Measurements from ENCODE around the gene IL18R1. TPM values are rescaled to one million over a fixed set of nuclear protein-coding genes. Genes with fewer than 3 reads are reported as not detected.

Gene IL18R1
- polyA plus RNA-seq, 1 donor (not counting 4 experiments of a cell fraction or from before 2014, with no cell fraction given) = 1.7 TPM

DNA sequence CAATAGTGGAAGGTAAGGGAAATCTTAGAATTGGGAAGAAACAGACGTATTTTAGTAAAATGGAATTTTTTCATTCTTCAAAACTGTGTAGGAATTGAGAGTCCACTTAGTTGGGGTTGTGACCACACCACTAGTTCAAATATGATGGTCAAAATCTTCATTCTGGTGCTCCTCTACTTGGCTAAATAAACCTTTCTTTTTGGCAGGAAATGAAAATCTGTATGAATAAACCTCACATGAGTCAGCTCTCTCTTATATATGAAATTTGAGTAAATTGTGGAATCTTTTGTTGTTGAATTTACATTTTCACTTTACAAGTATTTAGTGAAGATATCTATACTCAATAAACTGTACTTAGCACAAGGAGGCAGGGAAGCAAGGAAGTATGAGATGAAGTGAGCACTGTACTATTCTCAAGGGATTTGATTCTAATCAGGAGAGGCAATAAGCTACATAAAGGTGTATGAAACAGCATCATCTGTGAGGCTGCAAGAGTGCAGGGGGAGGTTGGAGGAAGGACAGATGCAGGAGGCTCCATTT lies 20.5 kb downstream of the IL18R1 start:
- no peaks in the 10 kb centered on the region for H3K9me3 ChIP-seq (ENCODE audit: control insufficient read depth, low read depth, low read length)
- H3K9ac ChIP-seq (ENCODE audit: control insufficient read depth, extremely low read depth, insufficient read depth, low read length) = no peak overlapping the region
- TF ChIP-seq EZH2 (IDR thresholded peaks at IDR 0.05; ENCODE audit: low read length) = no peak
- TF ChIP-seq, protein P1, sequence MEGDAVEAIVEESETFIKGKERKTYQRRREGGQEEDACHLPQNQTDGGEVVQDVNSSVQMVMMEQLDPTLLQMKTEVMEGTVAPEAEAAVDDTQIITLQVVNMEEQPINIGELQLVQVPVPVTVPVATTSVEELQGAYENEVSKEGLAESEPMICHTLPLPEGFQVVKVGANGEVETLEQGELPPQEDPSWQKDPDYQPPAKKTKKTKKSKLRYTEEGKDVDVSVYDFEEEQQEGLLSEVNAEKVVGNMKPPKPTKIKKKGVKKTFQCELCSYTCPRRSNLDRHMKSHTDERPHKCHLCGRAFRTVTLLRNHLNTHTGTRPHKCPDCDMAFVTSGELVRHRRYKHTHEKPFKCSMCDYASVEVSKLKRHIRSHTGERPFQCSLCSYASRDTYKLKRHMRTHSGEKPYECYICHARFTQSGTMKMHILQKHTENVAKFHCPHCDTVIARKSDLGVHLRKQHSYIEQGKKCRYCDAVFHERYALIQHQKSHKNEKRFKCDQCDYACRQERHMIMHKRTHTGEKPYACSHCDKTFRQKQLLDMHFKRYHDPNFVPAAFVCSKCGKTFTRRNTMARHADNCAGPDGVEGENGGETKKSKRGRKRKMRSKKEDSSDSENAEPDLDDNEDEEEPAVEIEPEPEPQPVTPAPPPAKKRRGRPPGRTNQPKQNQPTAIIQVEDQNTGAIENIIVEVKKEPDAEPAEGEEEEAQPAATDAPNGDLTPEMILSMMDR (optimal IDR thresholded peaks at IDR 0.05 in 1 of 3, IDR thresholded peaks at IDR 0.05 in 1 of 3, conservative IDR thresholded peaks at IDR 0.05 in 1 of 3; ENCODE audit: extremely low read depth in 1 of 3, insufficient read depth in 2 of 3, low read length in 3 of 3) = no peak
- H3K27me3 ChIP-seq (ENCODE audit: control insufficient read depth, extremely low read depth, insufficient read depth, low read length) = no peaks in the 10 kb centered on the region
- H3K27ac ChIP-seq (ENCODE audit: control insufficient read depth, insufficient read depth, low read length) = no peak overlapping the region
- DNase-seq (ENCODE audit: low read depth, low spot score) = no peak
- H3K79me2 ChIP-seq (ENCODE audit: control insufficient read depth, insufficient read depth, low read length) = no peaks in the 10 kb centered on the region
- H3K4me2 ChIP-seq (ENCODE audit: control insufficient read depth, extremely low read depth, insufficient read depth, low read depth, low read length) = no peak overlapping the region
- no peak overlapping the region for H3K4me3 ChIP-seq (ENCODE audit: control insufficient read depth in 2 of 3, extremely low read depth in 1 of 3, insufficient read depth in 2 of 3, low read depth in 1 of 3, low read length in 3 of 3)
- FAIRE-seq = no peak
- dilution Hi-C loops (cut with MboI; ENCODE audit: extremely low pct_ligation_motif_present, low sequenced_read_pairs) = no loop called here
- no peaks in the 10 kb centered on the region for H4K20me1 ChIP-seq (ENCODE audit: control insufficient read depth, extremely low read depth, insufficient read depth, low read length)
- H3K9me1 ChIP-seq (ENCODE audit: control insufficient read depth, extremely low read depth, insufficient read depth, low read length) = no peaks in the 10 kb centered on the region
- no peaks in the 10 kb centered on the region for H3K36me3 ChIP-seq (ENCODE audit: control insufficient read depth in 2 of 2, extremely low read depth in 1 of 2, insufficient read depth in 2 of 2, low read length in 2 of 2)
- H3K4me1 ChIP-seq (ENCODE audit: control insufficient read depth, extremely low read depth, insufficient read depth, low read length) = no peaks in the 10 kb centered on the region
- no peak overlapping the region for H2AFZ ChIP-seq (ENCODE audit: control insufficient read depth, low read length)

DNA sequence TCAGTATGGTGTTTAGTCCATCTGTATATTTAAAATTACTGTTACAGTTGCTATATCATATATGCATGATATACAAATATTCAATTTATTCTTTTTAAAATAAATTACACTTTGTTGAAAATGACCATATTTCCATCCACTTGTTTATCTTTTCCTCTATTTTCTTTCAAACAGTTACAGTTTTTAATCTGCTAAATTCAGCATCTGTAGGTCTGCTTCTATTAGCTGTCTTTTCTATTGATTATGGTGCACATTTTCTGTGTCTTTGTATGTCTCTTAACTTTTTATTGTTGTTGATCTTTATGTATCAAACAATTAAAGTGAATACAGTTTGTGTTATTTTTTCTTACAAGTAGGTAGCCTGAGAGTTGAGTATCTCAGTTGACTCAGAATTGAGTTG lies 28.1 kb downstream of the IL18R1 start:
- Histone ChIP-seq H3K79me2 (ENCODE audit: control insufficient read depth, insufficient read depth, low read length) (no peaks in the 10 kb centered on the region), H3K36me3 (ENCODE audit: control insufficient read depth in 2 of 2, extremely low read depth in 1 of 2, insufficient read depth in 2 of 2, low read length in 2 of 2) (no peaks in the 10 kb centered on the region), H3K27ac (ENCODE audit: control insufficient read depth, insufficient read depth, low read length) (no peak overlapping the region), H3K9ac (ENCODE audit: control insufficient read depth, extremely low read depth, insufficient read depth, low read length) (no peak overlapping the region), H3K4me1 (ENCODE audit: control insufficient read depth, extremely low read depth, insufficient read depth, low read length) (peaks cover 3% of the 10 kb centered on the region), H4K20me1 (ENCODE audit: control insufficient read depth, extremely low read depth, insufficient read depth, low read length) (no peaks in the 10 kb centered on the region), H3K4me3 (ENCODE audit: control insufficient read depth in 2 of 3, extremely low read depth in 1 of 3, insufficient read depth in 2 of 3, low read depth in 1 of 3, low read length in 3 of 3) (no peak overlapping the region), H3K27me3 (ENCODE audit: control insufficient read depth, extremely low read depth, insufficient read depth, low read length) (no peaks in the 10 kb centered on the region), H3K9me3 (ENCODE audit: control insufficient read depth, low read depth, low read length) (peaks cover 3% of the 10 kb centered on the region), H3K4me2 (ENCODE audit: control insufficient read depth, extremely low read depth, insufficient read depth, low read depth, low read length) (no peak overlapping the region), H3K9me1 (ENCODE audit: control insufficient read depth, extremely low read depth, insufficient read depth, low read length) (no peaks in the 10 kb centered on the region), H2AFZ (ENCODE audit: control insufficient read depth, low read length) (no peak overlapping the region)
- no peak for TF ChIP-seq EZH2 (IDR thresholded peaks at IDR 0.05; ENCODE audit: low read length)
- TF ChIP-seq, protein P1 (optimal IDR thresholded peaks at IDR 0.05 in 1 of 3, IDR thresholded peaks at IDR 0.05 in 1 of 3, conservative IDR thresholded peaks at IDR 0.05 in 1 of 3; ENCODE audit: extremely low read depth in 1 of 3, insufficient read depth in 2 of 3, low read length in 3 of 3) = no peak
- dilution Hi-C loops (cut with MboI; ENCODE audit: extremely low pct_ligation_motif_present, low sequenced_read_pairs) = no loop called here
- FAIRE-seq = no peak
- no peak for DNase-seq (ENCODE audit: low read depth, low spot score)
